DOHH2 (cell line): ENCODE data around the gene PSORS1C2.
"Not testable (repeated sequence)": the region's sequence is repeated elsewhere in the genome, so short reads cannot be mapped to it uniquely, and the experiment has no call there.

Experiments used
- H3F3A ChIP-seq: fragments of 200-600 bp; sonication (generic), shearing (Covaris generic); 2 replicates; pipeline ENCODE4 v1.6.0; 2016; ENCODE audit warnings: antibody characterized with exemption, mild to moderate bottlenecking; ENCODE audit not compliant: control insufficient read depth, insufficient read depth
- H3K27ac ChIP-seq: fragments of 200-600 bp; sonication (generic); 2 replicates; pipeline ENCODE4 v1.5.1; 2014; ENCODE audit warnings: low read depth, mild to moderate bottlenecking, low read length, moderate library complexity
- H3K27me3 ChIP-seq: fragments of 200-600 bp; sonication (generic); 2 replicates; pipeline ENCODE4 v1.6.1; 2014; ENCODE audit warnings: mild to moderate bottlenecking, low read length, mixed read lengths; ENCODE audit not compliant: control insufficient read depth
- H3K36me3 ChIP-seq: fragments of 200-600 bp; sonication (generic); 2 replicates; pipeline ENCODE4 v1.6.1; 2014; ENCODE audit warnings: mild to moderate bottlenecking, low read length, moderate library complexity, mixed read lengths; ENCODE audit not compliant: control insufficient read depth
- H3K4me1 ChIP-seq: fragments of 200-600 bp; sonication (generic); 2 replicates; pipeline ENCODE4 v1.6.1; 2014; ENCODE audit warnings: mild to moderate bottlenecking, low read length, mixed read lengths; ENCODE audit not compliant: control insufficient read depth
- H3K4me2 ChIP-seq: fragments of 200-600 bp; sonication (generic); 2 replicates; pipeline ENCODE4 v1.6.0; 2014; ENCODE audit warnings: mild to moderate bottlenecking, low read length, moderate library complexity
- H3K4me3 ChIP-seq: fragments of 200-600 bp; sonication (generic); 2 replicates; pipeline ENCODE4 v1.5.1; 2014; ENCODE audit warnings: mild to moderate bottlenecking, low read length, mixed read lengths
- H3K79me2 ChIP-seq: fragments of 200-600 bp; sonication (generic); 2 replicates; pipeline ENCODE4 v1.6.1; 2014; ENCODE audit warnings: mild to moderate bottlenecking, low read length, mixed read lengths; ENCODE audit not compliant: control insufficient read depth
- H3K9me2 ChIP-seq: fragments of 200-600 bp; sonication (generic); replicated peaks from 2 replicates; pipeline ENCODE4 v1.6.1; 2014; ENCODE audit warnings: mild to moderate bottlenecking, low read length, mixed read lengths; ENCODE audit not compliant: control insufficient read depth
- H3K9me3 ChIP-seq: fragments of 200-600 bp; sonication (generic); 2 replicates; pipeline ENCODE4 v1.6.1; 2014; ENCODE audit warnings: antibody characterized with exemption, low read length, mixed read lengths; ENCODE audit not compliant: control insufficient read depth, insufficient read depth
- H4K20me1 ChIP-seq: fragments of 200-600 bp; sonication (generic); 2 replicates; pipeline ENCODE4 v1.6.0; 2014; ENCODE audit warnings: low read depth, mild to moderate bottlenecking, antibody characterized with exemption, low read length, moderate library complexity; ENCODE audit not compliant: control insufficient read depth, insufficient read depth
- EZH2phosphoT487 ChIP-seq: fragments of 200-600 bp; sonication (generic); IDR thresholded peaks from 2 replicates; pipeline ENCODE4 v1.6.1; 2017; ENCODE audit warnings: borderline replicate concordance, mild to moderate bottlenecking, antibody characterized with exemption, low read length, moderate library complexity, mixed read lengths
- TF ChIP-seq, protein P1 (sequence below): fragments of 200-600 bp; sonication (generic); IDR thresholded peaks from one replicate; pipeline ENCODE4 v1.5.1; 2014; ENCODE audit warnings: antibody characterized with exemption, mild to moderate bottlenecking, low read depth, low read length; ENCODE audit not compliant: poor library complexity, severe bottlenecking

The PSORS1C2 gene

DNA sequence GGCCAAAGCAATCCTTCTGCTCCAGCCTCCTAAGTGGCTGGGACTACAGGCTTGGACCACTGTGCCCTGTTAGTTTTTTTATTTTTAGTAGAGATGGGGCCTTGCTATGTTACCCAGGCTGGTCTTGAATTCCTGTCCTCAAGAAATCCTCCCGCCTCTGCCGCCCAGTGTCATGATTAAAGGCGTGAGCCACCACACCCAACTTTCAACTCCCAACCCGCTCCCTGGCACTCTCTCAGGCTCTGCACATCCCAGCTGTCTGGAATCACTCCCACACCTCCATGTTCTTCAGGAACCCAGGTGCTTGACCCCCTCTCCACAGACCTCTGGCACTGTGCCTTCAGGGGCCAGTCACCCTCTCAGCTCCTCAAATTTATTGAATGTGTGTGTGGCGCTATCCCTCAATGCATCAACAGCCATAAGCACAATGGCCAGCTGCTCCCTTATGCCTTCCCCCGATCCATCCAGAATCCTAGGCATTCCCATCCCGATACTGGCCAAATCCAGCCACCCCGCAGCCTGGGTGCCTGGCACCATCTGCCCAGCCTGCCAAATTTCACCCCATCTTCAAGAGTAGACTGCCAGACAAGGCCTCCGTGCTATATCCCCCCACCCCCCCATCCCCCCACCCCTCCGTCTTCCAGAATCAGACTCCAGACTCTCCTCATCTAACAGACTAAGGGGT is 32.3 kb upstream of the PSORS1C2 start:
- H4K20me1 ChIP-seq = no peaks in the 10 kb centered on the region
- H3K9me2 ChIP-seq = no peaks in the 10 kb centered on the region
- H3K4me1 ChIP-seq = no peaks in the 10 kb centered on the region
- H3K79me2 ChIP-seq = no peaks in the 10 kb centered on the region
- no peak overlapping the region for H3K27ac ChIP-seq
- no peaks in the 10 kb centered on the region for H3K36me3 ChIP-seq
- no peak overlapping the region for H3K4me2 ChIP-seq
- TF ChIP-seq, protein P1, sequence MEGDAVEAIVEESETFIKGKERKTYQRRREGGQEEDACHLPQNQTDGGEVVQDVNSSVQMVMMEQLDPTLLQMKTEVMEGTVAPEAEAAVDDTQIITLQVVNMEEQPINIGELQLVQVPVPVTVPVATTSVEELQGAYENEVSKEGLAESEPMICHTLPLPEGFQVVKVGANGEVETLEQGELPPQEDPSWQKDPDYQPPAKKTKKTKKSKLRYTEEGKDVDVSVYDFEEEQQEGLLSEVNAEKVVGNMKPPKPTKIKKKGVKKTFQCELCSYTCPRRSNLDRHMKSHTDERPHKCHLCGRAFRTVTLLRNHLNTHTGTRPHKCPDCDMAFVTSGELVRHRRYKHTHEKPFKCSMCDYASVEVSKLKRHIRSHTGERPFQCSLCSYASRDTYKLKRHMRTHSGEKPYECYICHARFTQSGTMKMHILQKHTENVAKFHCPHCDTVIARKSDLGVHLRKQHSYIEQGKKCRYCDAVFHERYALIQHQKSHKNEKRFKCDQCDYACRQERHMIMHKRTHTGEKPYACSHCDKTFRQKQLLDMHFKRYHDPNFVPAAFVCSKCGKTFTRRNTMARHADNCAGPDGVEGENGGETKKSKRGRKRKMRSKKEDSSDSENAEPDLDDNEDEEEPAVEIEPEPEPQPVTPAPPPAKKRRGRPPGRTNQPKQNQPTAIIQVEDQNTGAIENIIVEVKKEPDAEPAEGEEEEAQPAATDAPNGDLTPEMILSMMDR = no peak
- no peak for TF ChIP-seq EZH2phosphoT487
- H3K27me3 ChIP-seq = no peaks in the 10 kb centered on the region
- no peaks in the 10 kb centered on the region for H3F3A ChIP-seq
- H3K4me3 ChIP-seq = no peak overlapping the region
- H3K9me3 ChIP-seq = no peaks in the 10 kb centered on the region

DNA sequence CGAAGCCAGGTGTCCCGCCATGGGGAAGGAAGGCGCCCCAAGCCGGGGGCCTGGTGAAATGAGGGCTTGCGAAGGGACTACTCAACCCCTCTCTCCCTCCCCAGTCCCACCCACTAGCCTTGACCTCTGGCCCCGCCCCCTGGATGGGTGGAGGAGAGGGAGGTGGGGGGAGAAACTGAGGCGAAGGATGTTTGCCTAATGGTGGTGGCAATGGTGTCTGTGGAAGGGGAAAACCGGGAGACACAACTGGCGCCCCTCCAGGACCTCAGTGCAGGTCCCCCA is 31.7 kb upstream of the PSORS1C2 start, which contains the start of gene POU5F1:
POU5F1 (minus strand) TSS at position 83 of the 282 bp plus-strand sequence; CDS start at position 21, 62 bp downstream.
- Histone ChIP-seq H3K4me1 (no peaks in the 10 kb centered on the region), H3K27ac (no peak within 1 kb of the TSS)
- no peak for TF ChIP-seq EZH2phosphoT487
- TF ChIP-seq, protein P1 = no peak

DNA sequence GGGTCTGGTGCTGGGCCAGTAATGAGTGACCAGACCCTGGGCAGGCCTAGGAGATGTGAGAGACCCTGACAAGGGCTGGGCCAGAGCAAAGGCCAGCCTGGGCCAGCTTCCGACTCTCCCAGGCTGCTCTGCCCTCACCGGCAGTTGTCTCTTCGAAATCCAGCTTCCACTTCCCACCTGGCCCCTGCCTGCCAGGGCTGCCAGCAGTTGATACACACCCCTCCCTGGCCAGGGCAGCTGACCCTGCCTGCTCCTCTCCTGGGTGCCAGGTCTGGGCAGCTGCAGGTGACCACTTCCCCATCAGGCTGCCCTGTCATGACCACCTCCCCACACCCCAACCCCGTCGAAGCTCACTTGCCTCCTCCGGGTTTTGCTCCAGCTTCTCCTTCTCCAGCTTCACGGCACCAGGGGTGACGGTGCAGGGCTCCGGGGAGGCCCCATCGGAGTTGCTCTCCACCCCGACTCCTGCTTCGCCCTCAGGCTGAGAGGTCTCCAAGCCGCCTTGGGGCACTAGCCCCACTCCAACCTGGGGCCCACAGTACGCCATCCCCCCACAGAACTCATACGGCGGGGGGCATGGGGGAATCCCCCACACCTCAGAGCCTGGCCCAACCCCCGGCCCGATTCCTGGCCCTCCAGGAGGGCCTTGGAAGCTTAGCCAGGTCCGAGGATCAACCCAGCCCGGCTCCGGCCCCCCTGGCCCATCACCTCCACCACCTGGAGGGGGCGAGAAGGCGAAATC is 31.2 kb upstream of the PSORS1C2 start:
- not testable (repeated sequence) for H3F3A ChIP-seq, H3K4me1 ChIP-seq, H3K79me2 ChIP-seq, H3K36me3 ChIP-seq, H4K20me1 ChIP-seq, H3K4me2 ChIP-seq, H3K27ac ChIP-seq, H3K9me3 ChIP-seq, H3K27me3 ChIP-seq, H3K4me3 ChIP-seq, H3K9me2 ChIP-seq

More for the DNA sequence above, 31.7 kb upstream of the PSORS1C2 start, which contains the start of gene POU5F1:
- Histone ChIP-seq H4K20me1 (no peaks in the 10 kb centered on the region), H3K27me3 (no peaks in the 10 kb centered on the region), H3F3A (no peaks in the 10 kb centered on the region), H3K79me2 (no peaks in the 10 kb centered on the region), H3K4me3 (no peak within 1 kb of the TSS), H3K4me2 (no peak within 1 kb of the TSS), H3K9me3 (no peaks in the 10 kb centered on the region), H3K36me3 (no peaks in the 10 kb centered on the region), H3K9me2 (no peaks in the 10 kb centered on the region)

DNA sequence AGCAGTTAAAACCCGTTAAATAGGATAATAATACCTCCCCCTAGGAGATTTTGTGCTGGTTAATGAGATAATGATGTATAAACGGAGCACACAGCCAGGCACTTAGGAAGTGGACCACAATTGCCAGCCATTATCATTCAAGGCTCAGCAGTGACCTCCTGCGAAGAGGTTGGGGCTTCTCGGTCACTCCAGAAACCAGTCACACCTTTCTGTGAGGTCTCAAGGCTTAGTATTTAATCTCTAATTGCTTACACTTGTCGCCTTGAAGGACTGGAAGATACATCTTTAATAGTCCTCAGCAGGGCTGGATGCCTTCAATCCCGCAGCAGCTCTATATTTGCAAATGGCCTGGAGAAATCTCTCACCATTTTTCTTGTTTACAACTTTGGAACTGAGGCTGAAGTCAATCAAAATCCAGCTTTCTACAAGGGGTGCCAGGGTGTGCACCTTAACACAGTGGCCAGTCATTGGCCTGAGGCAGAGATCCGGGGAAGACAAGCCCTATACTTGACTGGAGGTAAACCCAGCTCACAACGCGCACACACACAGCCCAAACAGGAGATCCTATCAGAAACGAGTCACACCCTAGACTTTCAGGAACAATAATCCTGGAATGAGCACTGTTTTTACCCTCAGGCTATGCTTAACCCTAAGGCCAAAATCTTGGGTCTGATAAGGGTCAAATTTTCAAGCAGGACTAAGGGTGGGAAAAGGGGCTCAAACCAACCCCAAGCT is 30.4 kb upstream of the PSORS1C2 start:
- Histone ChIP-seq H3K4me3 (no peak overlapping the region), H3K9me3 (no peaks in the 10 kb centered on the region), H4K20me1 (no peaks in the 10 kb centered on the region), H3K4me1 (peaks cover 8% of the 10 kb centered on the region), H3F3A (no peaks in the 10 kb centered on the region), H3K79me2 (no peaks in the 10 kb centered on the region), H3K36me3 (no peaks in the 10 kb centered on the region), H3K27ac (no peak overlapping the region), H3K4me2 (no peak overlapping the region), H3K27me3 (no peaks in the 10 kb centered on the region), H3K9me2 (no peaks in the 10 kb centered on the region)
- TF ChIP-seq EZH2phosphoT487 = no peak
- TF ChIP-seq, protein P1 = no peak
